HepG2 (cell line): ENCODE data around the gene PLEKHA5. TPM values are rescaled to one million over a fixed set of nuclear protein-coding genes. Genes with fewer than 3 reads are reported as not detected.

Experiments used
- ATAC-seq: fragments of 200-7000 bp; cut with Tn5 transposase; 3 replicates; pipeline ENCODE4 v1.9.1; 2020; ENCODE audit warnings: mild to moderate bottlenecking, moderate library complexity
- BruUV-seq: library from RNA; stranded (reverse); fragments of 400-500 nt; replicated peaks from 2 replicates; lab custom pipeline; 2021; lab: Mats Ljungman, UMichigan
- CTCF ChIA-PET: fragments of 300-600 bp; formaldehyde crosslinking; extraction: SDS; loops from one replicate; lab custom pipeline; 2021; ENCODE audit warnings: low total read pairs, inconsistent platforms, low intra/inter-chr PET ratio; lab: Yijun Ruan, JAX
- POLR2A ChIA-PET: fragments of 350-600 bp; sonication (Branson Sonifier 250); formaldehyde crosslinking; loops from one replicate; lab custom pipeline; 2020; ENCODE audit warnings: antibody characterized with exemption, inconsistent platforms; lab: Yijun Ruan, JAX
- DNase-seq: peaks from one replicate; pipeline ENCODE4 v3.0.0-alpha.2; 2015; ENCODE audit warnings: low spot score
- FAIRE-seq: peaks from 3 replicates; lab custom pipeline; 2011; peaks lifted over from hg19 to GRCh38; lab: Jason Lieb, UNC
- H2AFZ ChIP-seq: one replicate; pipeline ENCODE4 v1.6.1; 2011; ENCODE audit warnings: low read length, inconsistent platforms
- H3K27ac ChIP-seq: fragments of 300-600 bp; 3 replicates; pipeline ENCODE4 v1.8.0; 2011; ENCODE audit warnings: mixed run types, mild to moderate bottlenecking, mixed read lengths, low read length, inconsistent platforms; ENCODE audit not compliant: insufficient read depth; ENCODE audit errors: extremely low read length
- H3K27me3 ChIP-seq, 2 experiments: fragments of 200-600 bp in 1 of 2; 2 replicates in 1 of 2; 3 replicates in 1 of 2; pipeline versions ENCODE4 v1.6.0 to v1.8.0; 2011; ENCODE audit warnings: low read length in 2 of 2, mild to moderate bottlenecking in 2 of 2, moderate library complexity in 2 of 2, inconsistent platforms in 1 of 2; ENCODE audit not compliant: insufficient read depth in 2 of 2, control insufficient read depth in 1 of 2
- H3K36me3 ChIP-seq, 2 experiments: fragments of 200-600 bp in 1 of 2; replicated peaks in 1 of 2; 2 replicates in 1 of 2; 3 replicates in 1 of 2; pipeline versions ENCODE4 v1.5.1 to v1.8.0; 2011; ENCODE audit warnings: low read length in 2 of 2, inconsistent platforms in 1 of 2; ENCODE audit not compliant: insufficient read depth in 2 of 2, control insufficient read depth in 1 of 2
- H3K4me1 ChIP-seq: 2 replicates; pipeline ENCODE4 v1.5.1; 2012; ENCODE audit warnings: low read length, inconsistent platforms; ENCODE audit not compliant: insufficient read depth
- H3K4me2 ChIP-seq: 2 replicates; pipeline ENCODE4 v1.6.0; 2011; ENCODE audit warnings: low read depth, low read length, inconsistent platforms
- H3K4me3 ChIP-seq, 3 experiments: fragments of 200-600 bp in 1 of 3; sonication (generic), shearing (Covaris generic) in 1 of 3; replicated peaks in 1 of 3; 2 replicates each; pipeline ENCODE4 v1.5.1; 2011 to 2016; ENCODE audit warnings: low read length in 3 of 3, inconsistent platforms in 2 of 3, low read depth in 2 of 3, mild to moderate bottlenecking in 2 of 3, control low read depth in 1 of 3, mixed read lengths in 1 of 3; ENCODE audit not compliant: insufficient read depth in 1 of 3
- H3K79me2 ChIP-seq: one replicate; pipeline ENCODE4 v1.6.1; 2011; ENCODE audit warnings: low read length, inconsistent platforms; ENCODE audit not compliant: insufficient read depth
- H3K9ac ChIP-seq: 2 replicates; pipeline ENCODE4 v1.6.0; 2011; ENCODE audit warnings: mild to moderate bottlenecking, low read depth, low read length, inconsistent platforms; ENCODE audit not compliant: insufficient read depth
- H3K9me3 ChIP-seq: 2 replicates; pipeline ENCODE4 v1.5.1; 2012; ENCODE audit warnings: mild to moderate bottlenecking, low read length
- H4K20me1 ChIP-seq: 2 replicates; pipeline ENCODE4 v1.6.0; 2011; ENCODE audit warnings: inconsistent platforms, mild to moderate bottlenecking, low read length, moderate library complexity; ENCODE audit not compliant: insufficient read depth
- ATF7-NPFF ChIP-seq: sonication (generic); formaldehyde crosslinking; IDR thresholded peaks from 2 replicates; pipeline ENCODE4 v1.8.1; 2023; ENCODE audit warnings: mild to moderate bottlenecking, low read depth, missing genetic modification reagents, moderate library complexity
- HNF1A ChIP-seq, 2 experiments: sonication (generic) in 1 of 2; formaldehyde crosslinking in 1 of 2; IDR thresholded peaks; 2 replicates each; pipeline versions ENCODE4 v1.4.0 to v1.6.1; 2016 to 2020; ENCODE audit warnings: borderline replicate concordance in 1 of 2, low read depth in 1 of 2, mild to moderate bottlenecking in 1 of 2, missing genetic modification reagents in 1 of 2
- MEF2D ChIP-seq: sonication (generic); formaldehyde crosslinking; IDR thresholded peaks from 2 replicates; pipeline ENCODE4 v1.5.1; 2020; ENCODE audit warnings: mild to moderate bottlenecking, missing genetic modification reagents
- PAX8 ChIP-seq: sonication (generic); formaldehyde crosslinking; IDR thresholded peaks from 2 replicates; pipeline ENCODE4 v1.8.0; 2022; ENCODE audit warnings: mild to moderate bottlenecking, missing genetic modification reagents, borderline replicate concordance
- ZBTB43 ChIP-seq: sonication (generic); formaldehyde crosslinking; conservative IDR thresholded peaks from 2 replicates; pipeline ENCODE4 v1.4.0; 2020; ENCODE audit warnings: missing genetic modification reagents
- ZKSCAN8 ChIP-seq: IDR thresholded peaks from 2 replicates; pipeline ENCODE4 v1.6.1; 2016; ENCODE audit warnings: borderline replicate concordance, missing genetic modification reagents, missing compliant biosample characterization
- ZNF407 ChIP-seq: sonication (generic); formaldehyde crosslinking; IDR thresholded peaks from one replicate; pipeline ENCODE4 v1.5.1; 2020; ENCODE audit warnings: mild to moderate bottlenecking, missing genetic modification reagents; ENCODE audit errors: not compliant biosample characterization
- ZSCAN21 ChIP-seq: sonication (generic); formaldehyde crosslinking; IDR thresholded peaks from 2 replicates; pipeline ENCODE4 v1.8.0; 2022; ENCODE audit warnings: mild to moderate bottlenecking, missing genetic modification reagents, moderate library complexity, borderline replicate concordance
- in situ Hi-C: cut with HindIII; loops from 2 replicates; pipeline ENCODE4 v1.10.0; 2017; ENCODE audit warnings: low pct_unique_long_range_greater_than_20kb; ENCODE audit not compliant: extremely low pct_ligation_motif_present
- intact Hi-C: fragments of 100-400 bp; cut with micrococcal nuclease; formaldehyde crosslinking; loops from one replicate; pipeline ENCODE4 v1.10.0; 2022; ENCODE audit not compliant: unreplicated experiment
- polyA plus RNA-seq, 8 experiments: library from polyadenylated mRNA; depleted of rRNA in 3 of 8; stranded (reverse) in 7 of 8; unstranded in 1 of 8; fragments of >200 nt; fragmentation: Illumina TruSeq in 4 of 8; extraction: Trizol in 4 of 8; gene quantifications; 2 replicates each; pipeline versions ENCODE4 v1.2.1 to v1.2.3, GENCODE V29; 2011 to 2016; ENCODE audit warnings: low read depth in 4 of 8, missing spikeins in 1 of 8, mixed read lengths in 1 of 8; ENCODE audit not compliant: insufficient read depth in 1 of 8
- total RNA-seq, 5 experiments: library from RNA; depleted of rRNA; stranded (reverse); fragments of >200 nt; fragmentation: Illumina TruSeq; extraction: Trizol; gene quantifications; 2 replicates each; pipeline ENCODE4 v1.2.3, GENCODE V29; 2016; ENCODE audit warnings: low read depth in 1 of 5

PLEKHA5 gene
- total and polyA plus RNA-seq, 2 of the 13 experiments (the other 11 are each of a cell fraction or from before 2014, with no cell fraction given): 4.2 to 15.4 TPM

GRCh38 chr12:19326102-19326501 lies 196.6 kb downstream of the PLEKHA5 start:
- H3K4me1 ChIP-seq: no peaks in the 10 kb centered on the region
- H3K4me3 ChIP-seq: no peak overlapping the region
- no peak for TF ChIP-seq ATF7-NPFF (CRISPR knock-in tag)
- no peak for TF ChIP-seq PAX8 (CRISPR knock-in tag)
- TF ChIP-seq ZNF407: no peak
- TF ChIP-seq ZSCAN21 (CRISPR knock-in tag): no peak
- no peak for TF ChIP-seq MEF2D (CRISPR knock-in tag)
- TF ChIP-seq HNF1A (IDR thresholded peaks at IDR 0.05; ENCODE audit: low read depth): no peak
- no peak for TF ChIP-seq HNF1A (CRISPR knock-in tag; IDR thresholded peaks at IDR 0.05; ENCODE audit: borderline replicate concordance)
- no peak for TF ChIP-seq ZBTB43 (CRISPR knock-in tag)
- no peak for TF ChIP-seq ZKSCAN8 (CRISPR knock-in tag)
- H3K27me3 ChIP-seq: no peaks in the 10 kb centered on the region; a peak in 1 of 5 replicates
- no peak overlapping the region for H3K9ac ChIP-seq
- ChIA-PET CTCF (no interaction called here), POLR2A (no interaction called here)
- H3K4me2 ChIP-seq: no peak overlapping the region
- H3K9me3 ChIP-seq: no peaks in the 10 kb centered on the region
- H2AFZ ChIP-seq: no peak overlapping the region
- intact Hi-C loops: no loop called here
- FAIRE-seq (no peak), ATAC-seq (no peak), DNase-seq (no peak)
- H3K27ac ChIP-seq: no peak overlapping the region
- in situ Hi-C loops: no loop called here
- H4K20me1 ChIP-seq: no peaks in the 10 kb centered on the region
- no peaks in the 10 kb centered on the region; a peak in 1 of 5 replicates for H3K36me3 ChIP-seq
- no peaks in the 10 kb centered on the region for H3K79me2 ChIP-seq
- no TSS peak for BruUV-seq
